HCT116 (cell line): ENCODE results near the gene MBTPS2. TPM values are rescaled to one million over a fixed set of nuclear protein-coding genes. Genes with fewer than 3 reads are reported as not detected.

ENCODE experiments used
- ATAC-seq: fragments of 200-7000 bp; cut with Tn5 transposase; 2 replicates; pipeline ENCODE4 v1.9.1; 2020; ENCODE audit warnings: mild to moderate bottlenecking, moderate library complexity
- BruUV-seq: library from RNA; stranded (reverse); fragments of 400-500 nt; replicated peaks from 2 replicates; lab custom pipeline; 2021; lab: Mats Ljungman, UMichigan
- CTCF ChIA-PET: fragments of 300-600 bp; sonication (Branson Sonifier 250); formaldehyde crosslinking; loops from one replicate; lab custom pipeline; 2021; ENCODE audit warnings: antibody characterized with exemption; lab: Charles Lee
- POLR2A ChIA-PET: fragments of 300-600, 350-600 bp; sonication (Branson Sonifier 250); formaldehyde crosslinking; loops from one replicate; lab custom pipeline; 2021; ENCODE audit warnings: antibody characterized with exemption; lab: Charles Lee
- RAD21 ChIA-PET, 2 experiments: fragments of 300-600 bp; sonication (Branson Sonifier 250); formaldehyde crosslinking; loops; one replicate each; lab custom pipeline; 2023; ENCODE audit warnings: low total read pairs in 2 of 2; ENCODE audit not compliant: uncharacterized antibody in 2 of 2, unreplicated experiment in 2 of 2, low non-redundant PET in 1 of 2; lab: Charles Lee
- DNase-seq: peaks from one replicate; pipeline ENCODE4 v3.0.0-alpha.2; 2010; ENCODE audit warnings: low read depth, low spot score
- H2AFZ ChIP-seq: fragments of 200-600 bp; shearing (Covaris generic), sonication (generic); 2 replicates; pipeline ENCODE4 v1.6.1; 2017; ENCODE audit warnings: low read depth, mixed run types, mixed read lengths, antibody characterized with exemption, low read length; ENCODE audit not compliant: poor library complexity, severe bottlenecking
- H3K27ac ChIP-seq: 2 replicates; pipeline ENCODE4 v1.5.1; 2012; ENCODE audit warnings: low read depth, low read length
- H3K27me3 ChIP-seq: fragments of 200-600 bp; sonication (generic); 2 replicates; pipeline ENCODE4 v1.6.1; 2016; ENCODE audit warnings: mixed run types, low read length, mixed read lengths; ENCODE audit not compliant: insufficient read depth
- H3K36me3 ChIP-seq, 2 experiments: fragments of 200-500 bp in 1 of 2; fragments of 200-600 bp in 1 of 2; sonication (Bioruptor generic) in 1 of 2; sonication (generic) in 1 of 2; 2 replicates each; pipeline versions ENCODE4 v1.5.1 to v1.6.1; 2014 to 2016; ENCODE audit warnings: low read length in 2 of 2, inconsistent platforms in 1 of 2, mixed read lengths in 1 of 2, mixed run types in 1 of 2; ENCODE audit not compliant: insufficient read depth in 2 of 2, control insufficient read depth in 1 of 2
- H3K4me1 ChIP-seq, 2 experiments: fragments of 200-600 bp in 1 of 2; sonication (generic) in 1 of 2; 2 replicates each; pipeline versions ENCODE4 v1.5.1 to v1.6.1; 2012 to 2017; ENCODE audit warnings: low read length in 2 of 2, inconsistent platforms in 1 of 2, mild to moderate bottlenecking in 1 of 2, mixed read lengths in 1 of 2, mixed run types in 1 of 2, moderate library complexity in 1 of 2; ENCODE audit not compliant: insufficient read depth in 2 of 2, control insufficient read depth in 1 of 2
- H3K4me2 ChIP-seq: fragments of 200-600 bp; sonication (generic); 2 replicates; pipeline ENCODE4 v1.6.1; 2017; ENCODE audit warnings: mixed run types, low read length, mixed read lengths
- H3K4me3 ChIP-seq, 2 experiments: fragments of 200-600 bp in 1 of 2; sonication (generic) in 1 of 2; replicated peaks in 1 of 2; 2 replicates each; pipeline ENCODE4 v1.5.1; 2011 to 2016; ENCODE audit warnings: low read length in 2 of 2, control low read depth in 1 of 2, low read depth in 1 of 2, mild to moderate bottlenecking in 1 of 2, mixed read lengths in 1 of 2, mixed run types in 1 of 2
- H3K79me2 ChIP-seq: fragments of 200-600 bp; sonication (generic); 2 replicates; pipeline ENCODE4 v1.6.1; 2017; ENCODE audit warnings: mild to moderate bottlenecking, mixed run types, low read length, moderate library complexity, mixed read lengths; ENCODE audit not compliant: insufficient read depth
- H3K9ac ChIP-seq: fragments of 200-600 bp; sonication (generic); 2 replicates; pipeline ENCODE4 v1.6.1; 2016; ENCODE audit warnings: low read length, mixed read lengths
- H3K9me2 ChIP-seq: fragments of 200-600 bp; sonication (generic), shearing (Covaris generic); 2 replicates; pipeline ENCODE4 v1.6.1; 2017; ENCODE audit warnings: mixed run types, mild to moderate bottlenecking, moderate library complexity; ENCODE audit not compliant: insufficient read depth
- H3K9me3 ChIP-seq, 2 experiments: fragments of 200-500 bp in 1 of 2; fragments of 200-600 bp in 1 of 2; sonication (Bioruptor generic) in 1 of 2; sonication (generic) in 1 of 2; 2 replicates each; pipeline ENCODE4 v1.6.1; 2014 to 2017; ENCODE audit warnings: low read length in 2 of 2, mixed read lengths in 2 of 2, inconsistent platforms in 1 of 2, low read depth in 1 of 2, mild to moderate bottlenecking in 1 of 2, mixed run types in 1 of 2, moderate library complexity in 1 of 2; ENCODE audit not compliant: control insufficient read depth in 1 of 2, insufficient read depth in 1 of 2
- H4K20me1 ChIP-seq: fragments of 200-600 bp; sonication (generic), shearing (Covaris generic); 2 replicates; pipeline ENCODE4 v1.6.1; 2017; ENCODE audit warnings: mixed run types, mild to moderate bottlenecking, moderate library complexity; ENCODE audit not compliant: insufficient read depth
- CBX3 ChIP-seq: IDR thresholded peaks from 2 replicates; pipeline ENCODE4 v1.6.1; 2012; ENCODE audit warnings: low read depth
- CEBPB ChIP-seq: IDR thresholded peaks from 2 replicates; pipeline ENCODE4 v1.6.1; 2012; ENCODE audit warnings: low read depth
- EGR1 ChIP-seq: IDR thresholded peaks from 2 replicates; pipeline ENCODE4 v1.6.1; 2012; ENCODE audit warnings: low read depth
- EZH2phosphoT487 ChIP-seq: fragments of 200-600 bp; IDR thresholded peaks from 2 replicates; pipeline ENCODE4 v1.6.1; 2018; ENCODE audit warnings: antibody characterized with exemption, borderline replicate concordance
- FOSL1 ChIP-seq: IDR thresholded peaks from 2 replicates; pipeline ENCODE4 v1.6.1; 2012; ENCODE audit warnings: low read depth
- JUND ChIP-seq: IDR thresholded peaks from 2 replicates; pipeline ENCODE4 v1.6.1; 2012
- POLR2A ChIP-seq: IDR thresholded peaks from 2 replicates; pipeline ENCODE4 v1.7.0; 2011; ENCODE audit warnings: borderline replicate concordance; ENCODE audit not compliant: insufficient read depth, insufficient read length; ENCODE audit errors: extremely low read depth
- POLR2AphosphoS5 ChIP-seq: IDR thresholded peaks from 2 replicates; pipeline ENCODE4 v1.6.1; 2011; ENCODE audit warnings: mild to moderate bottlenecking, low read depth, low read length, moderate library complexity
- RAD21 ChIP-seq: IDR thresholded peaks from 2 replicates; pipeline ENCODE4 v1.6.1; 2012; ENCODE audit warnings: low read depth, mild to moderate bottlenecking
- REST ChIP-seq: IDR thresholded peaks from 2 replicates; pipeline ENCODE4 v1.6.1; 2012; ENCODE audit warnings: low read depth
- SIN3A ChIP-seq: IDR thresholded peaks from 2 replicates; pipeline ENCODE4 v1.6.1; 2012; ENCODE audit warnings: low read depth
- SP1 ChIP-seq: IDR thresholded peaks from 2 replicates; pipeline ENCODE4 v1.6.1; 2012; ENCODE audit warnings: low read depth
- SRF ChIP-seq: IDR thresholded peaks from 2 replicates; pipeline ENCODE4 v1.6.1; 2012; ENCODE audit warnings: low read depth
- TCF7L2 ChIP-seq: IDR thresholded peaks from 2 replicates; pipeline ENCODE4 v1.7.0; 2011; ENCODE audit warnings: borderline replicate concordance, inconsistent platforms; ENCODE audit not compliant: insufficient read depth, insufficient read length; ENCODE audit errors: extremely low read depth
- YY1 ChIP-seq: IDR thresholded peaks from 2 replicates; pipeline ENCODE4 v1.6.1; 2011; ENCODE audit warnings: low read length, low read depth, moderate library complexity, mild to moderate bottlenecking; ENCODE audit not compliant: insufficient replicate concordance; ENCODE audit errors: extremely low read depth
- ZFX ChIP-seq: fragments of 450-650 bp; IDR thresholded peaks from 2 replicates; pipeline ENCODE4 v1.6.1; 2017
- ZNF274 ChIP-seq: fragments of 200-500 bp; sonication (Bioruptor generic); IDR thresholded peaks from 2 replicates; pipeline ENCODE4 v1.6.1; 2014; ENCODE audit warnings: mild to moderate bottlenecking, low read depth, low read length, inconsistent platforms
- intact Hi-C: fragments of 100-400 bp; cut with micrococcal nuclease; formaldehyde crosslinking; loops from 2 replicates; pipeline ENCODE4 v1.10.0; 2022
- total RNA-seq: library from RNA; stranded (reverse); gene quantifications from one replicate; pipeline ENCODE4 v1.2.1, GENCODE V29; 2021; ENCODE audit not compliant: unreplicated experiment
- TF ChIP-seq, protein P1 (sequence below): IDR thresholded peaks from 2 replicates; pipeline ENCODE4 v1.6.1; 2012
- TF ChIP-seq, protein P2 (sequence below): IDR thresholded peaks from 2 replicates; pipeline ENCODE4 v1.6.1; 2011; ENCODE audit warnings: mild to moderate bottlenecking, low read length, moderate library complexity; ENCODE audit not compliant: insufficient replicate concordance; ENCODE audit errors: extremely low read depth
- TF ChIP-seq, protein P3 (sequence below): IDR thresholded peaks from 2 replicates; pipeline ENCODE4 v1.6.1; 2012

Gene MBTPS2
- total RNA-seq, 1 experiment from 2014 or later: 16.9 TPM

DNA sequence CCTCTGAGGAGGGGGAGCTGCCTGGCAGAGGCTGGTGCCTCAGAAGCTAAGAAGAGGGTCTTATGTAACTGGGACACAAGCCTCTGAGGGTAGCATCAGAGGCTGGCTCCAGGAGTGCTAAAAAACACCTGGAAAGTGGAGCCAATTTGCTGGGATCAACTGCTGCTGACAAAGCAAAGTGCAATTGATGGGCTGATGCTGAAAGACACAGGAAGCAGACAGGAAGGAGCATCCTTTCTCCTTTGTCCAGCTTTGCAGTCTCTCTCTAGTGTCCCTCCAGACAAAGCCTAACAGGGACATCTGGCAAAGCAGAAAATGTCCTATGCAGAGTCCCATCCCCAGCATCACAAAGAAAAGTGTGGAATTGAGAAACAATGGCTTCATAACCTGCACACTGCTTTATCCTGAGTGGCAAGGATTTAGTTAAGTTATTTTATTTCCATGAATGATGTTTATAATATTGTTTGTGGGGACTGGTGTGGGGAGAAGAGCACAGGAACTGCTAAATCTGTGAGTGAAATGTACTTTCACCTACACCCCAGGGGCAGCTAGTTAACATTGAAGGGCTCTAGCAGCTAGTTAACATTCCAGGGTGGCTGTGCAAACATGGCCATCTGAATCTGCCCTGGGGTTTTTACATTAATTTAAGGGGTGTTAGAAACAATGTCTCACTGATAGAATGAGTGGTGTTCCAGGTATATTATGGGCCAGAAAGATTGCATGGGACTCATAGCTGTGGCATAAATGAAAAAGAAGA lies 25.6 kb upstream of the MBTPS2 start:
- no peaks in the 10 kb centered on the region for H3K27me3 ChIP-seq
- ATAC-seq: no peak
- H3K4me1 ChIP-seq: no peaks in the 10 kb centered on the region
- POLR2A ChIA-PET: no interaction called here
- no peaks in the 10 kb centered on the region for H3K36me3 ChIP-seq
- CTCF ChIA-PET: no interaction called here
- H3K9me3 ChIP-seq: no peaks in the 10 kb centered on the region
- intact Hi-C loops: no loop called here
- no peak for DNase-seq
- H3K4me2 ChIP-seq: no peak overlapping the region
- no peak overlapping the region for H3K4me3 ChIP-seq
- H3K79me2 ChIP-seq: no peaks in the 10 kb centered on the region
- no peaks in the 10 kb centered on the region for H3K9me2 ChIP-seq
- RAD21 ChIA-PET: no interaction called here
- no peak overlapping the region for H2AFZ ChIP-seq
- no peaks in the 10 kb centered on the region for H4K20me1 ChIP-seq
- TF ChIP-seq CBX3 (no peak), CEBPB (no peak), REST (no peak), ZNF274 (no peak), JUND (no peak), RAD21 (no peak), SIN3A (no peak), SRF (no peak), ZFX (no peak), EZH2phosphoT487 (no peak), POLR2A (no peak), FOSL1 (no peak), POLR2AphosphoS5 (no peak), TCF7L2 (no peak), EGR1 (no peak), SP1 (no peak), YY1 (no peak)
- TF ChIP-seq, protein P1, sequence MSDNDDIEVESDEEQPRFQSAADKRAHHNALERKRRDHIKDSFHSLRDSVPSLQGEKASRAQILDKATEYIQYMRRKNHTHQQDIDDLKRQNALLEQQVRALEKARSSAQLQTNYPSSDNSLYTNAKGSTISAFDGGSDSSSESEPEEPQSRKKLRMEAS: no peak
- TF ChIP-seq, protein P2, sequence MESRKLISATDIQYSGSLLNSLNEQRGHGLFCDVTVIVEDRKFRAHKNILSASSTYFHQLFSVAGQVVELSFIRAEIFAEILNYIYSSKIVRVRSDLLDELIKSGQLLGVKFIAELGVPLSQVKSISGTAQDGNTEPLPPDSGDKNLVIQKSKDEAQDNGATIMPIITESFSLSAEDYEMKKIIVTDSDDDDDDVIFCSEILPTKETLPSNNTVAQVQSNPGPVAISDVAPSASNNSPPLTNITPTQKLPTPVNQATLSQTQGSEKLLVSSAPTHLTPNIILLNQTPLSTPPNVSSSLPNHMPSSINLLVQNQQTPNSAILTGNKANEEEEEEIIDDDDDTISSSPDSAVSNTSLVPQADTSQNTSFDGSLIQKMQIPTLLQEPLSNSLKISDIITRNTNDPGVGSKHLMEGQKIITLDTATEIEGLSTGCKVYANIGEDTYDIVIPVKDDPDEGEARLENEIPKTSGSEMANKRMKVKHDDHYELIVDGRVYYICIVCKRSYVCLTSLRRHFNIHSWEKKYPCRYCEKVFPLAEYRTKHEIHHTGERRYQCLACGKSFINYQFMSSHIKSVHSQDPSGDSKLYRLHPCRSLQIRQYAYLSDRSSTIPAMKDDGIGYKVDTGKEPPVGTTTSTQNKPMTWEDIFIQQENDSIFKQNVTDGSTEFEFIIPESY: no peak
- TF ChIP-seq, protein P3, sequence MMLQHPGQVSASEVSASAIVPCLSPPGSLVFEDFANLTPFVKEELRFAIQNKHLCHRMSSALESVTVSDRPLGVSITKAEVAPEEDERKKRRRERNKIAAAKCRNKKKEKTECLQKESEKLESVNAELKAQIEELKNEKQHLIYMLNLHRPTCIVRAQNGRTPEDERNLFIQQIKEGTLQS: no peak
- no peak overlapping the region for H3K27ac ChIP-seq
- BruUV-seq: no TSS peak
- H3K9ac ChIP-seq: no peak overlapping the region
